Measurements from ENCODE around the gene GPC5.
"Not testable (repeated sequence)": the region's sequence is repeated elsewhere in the genome, so short reads cannot be mapped to it uniquely, and the experiment has no call there.

GPC5 gene

GRCh38 chr13:91660076-91660415 is 261.6 kb downstream of the GPC5 start:
- DNase-seq: no peak

- no peak for DNase-seq
These were observed 263.5 kb downstream of the GPC5 start for GRCh38 chr13:91661692-91662490.

- no peak for DNase-seq
These were observed 265.6 kb downstream of the GPC5 start for GRCh38 chr13:91664039-91664438.

GRCh38 chr13:91667486-91667885 is 269.1 kb downstream of the GPC5 start:
- DNase-seq: no peak

- no peak for DNase-seq
These were observed 270.6 kb downstream of the GPC5 start for GRCh38 chr13:91668866-91669495.

GRCh38 chr13:91674347-91674746 is 275.9 kb downstream of the GPC5 start:
- not testable (repeated sequence) for DNase-seq

- DNase-seq: no peak
These were observed 286.3 kb downstream of the GPC5 start for GRCh38 chr13:91684746-91685145.

GRCh38 chr13:91690944-91691343 is 292.5 kb downstream of the GPC5 start:
- DNase-seq: no peak

GRCh38 chr13:91693466-91693865 is 295.0 kb downstream of the GPC5 start:
- no peak for DNase-seq

GRCh38 chr13:91698308-91698707 is 299.9 kb downstream of the GPC5 start:
- DNase-seq: no peak

GRCh38 chr13:91698767-91699166 is 300.3 kb downstream of the GPC5 start:
- DNase-seq: no peak

GRCh38 chr13:91699863-91700262 is 301.4 kb downstream of the GPC5 start:
- no peak for DNase-seq

- no peak for DNase-seq
These were observed 303.6 kb downstream of the GPC5 start for GRCh38 chr13:91701975-91702374.

- DNase-seq: no peak
These were observed 304.0 kb downstream of the GPC5 start for GRCh38 chr13:91702411-91702810.

- DNase-seq: no peak
These were observed 306.0 kb downstream of the GPC5 start for GRCh38 chr13:91704398-91704797.

- no peak for DNase-seq
These were observed 310.1 kb downstream of the GPC5 start for GRCh38 chr13:91708558-91708957.

- DNase-seq: no peak
These were observed 310.8 kb downstream of the GPC5 start for GRCh38 chr13:91709180-91709579.

GRCh38 chr13:91710733-91711132 is 312.3 kb downstream of the GPC5 start:
- DNase-seq: no peak

GRCh38 chr13:91714855-91715254 is 316.4 kb downstream of the GPC5 start:
- DNase-seq: no peak

GRCh38 chr13:91716436-91717065 is 318.1 kb downstream of the GPC5 start:
- no peak for DNase-seq

- no peak for DNase-seq
These were observed 320.6 kb downstream of the GPC5 start for GRCh38 chr13:91719033-91719432.

GRCh38 chr13:91721413-91721812 is 323.0 kb downstream of the GPC5 start:
- DNase-seq: no peak

GRCh38 chr13:91722267-91722884 is 324.0 kb downstream of the GPC5 start:
- no peak for DNase-seq

- DNase-seq: no peak
These were observed 326.2 kb downstream of the GPC5 start for GRCh38 chr13:91724591-91724990.

All from activated effector memory CD4-positive, alpha-beta T cell treated with anti-CD3 and anti-CD28 coated beads, Interleukin-2, amount 50 U/mL, for 16 hours (primary cell).